Astrocyte (in vitro differentiated cells and primary cell): ENCODE data around the gene KCTD19. TPM values are rescaled to one million over a fixed set of nuclear protein-coding genes. Genes with fewer than 3 reads are reported as not detected.

Experiments used
- DNase-seq: peaks from one replicate; pipeline ENCODE4 v3.0.0-alpha.2; 2010; ENCODE audit warnings: low read depth
- FAIRE-seq: peaks from 2 replicates; lab custom pipeline; 2011; peaks lifted over from hg19 to GRCh38; lab: Jason Lieb, UNC
- H2AFZ ChIP-seq: 2 replicates; pipeline ENCODE4 v1.6.0; 2012; ENCODE audit warnings: low read depth, low read length, inconsistent platforms
- H3K27ac ChIP-seq: 2 replicates; pipeline ENCODE4 v1.5.1; 2011; ENCODE audit warnings: low read depth, low read length, inconsistent platforms
- H3K27me3 ChIP-seq: 2 replicates; pipeline ENCODE4 v1.6.0; 2011; ENCODE audit warnings: low read length, inconsistent platforms; ENCODE audit not compliant: insufficient read depth
- H3K36me3 ChIP-seq: 2 replicates; pipeline ENCODE4 v1.5.1; 2011; ENCODE audit warnings: low read length, inconsistent platforms; ENCODE audit not compliant: insufficient read depth
- H3K4me1 ChIP-seq: 2 replicates; pipeline ENCODE4 v1.5.1; 2011; ENCODE audit warnings: low read length, inconsistent platforms; ENCODE audit not compliant: insufficient read depth
- H3K4me2 ChIP-seq: 2 replicates; pipeline ENCODE4 v1.6.0; 2012; ENCODE audit warnings: low read length, inconsistent platforms
- H3K4me3 ChIP-seq: 2 replicates; pipeline ENCODE4 v1.5.1; 2011; ENCODE audit warnings: low read depth, mild to moderate bottlenecking, low read length, inconsistent platforms; ENCODE audit not compliant: insufficient read depth
- H3K79me2 ChIP-seq: 2 replicates; pipeline ENCODE4 v1.6.0; 2012; ENCODE audit warnings: mild to moderate bottlenecking, low read length, inconsistent platforms; ENCODE audit not compliant: insufficient read depth
- H3K9ac ChIP-seq: 2 replicates; pipeline ENCODE4 v1.6.0; 2012; ENCODE audit warnings: mild to moderate bottlenecking, low read length, inconsistent platforms
- H3K9me3 ChIP-seq: 2 replicates; pipeline ENCODE4 v1.5.1; 2012; ENCODE audit warnings: low read depth, mild to moderate bottlenecking, low read length, inconsistent platforms; ENCODE audit not compliant: insufficient read depth
- H4K20me1 ChIP-seq: 2 replicates; pipeline ENCODE4 v1.6.0; 2012; ENCODE audit warnings: low read length, inconsistent platforms; ENCODE audit not compliant: insufficient read depth
- H3K27ac Mint-ChIP-seq: one replicate; pipeline ENCODE4 v1.8.0; 2021; ENCODE audit warnings: mild to moderate bottlenecking, mixed read lengths; ENCODE audit not compliant: unreplicated experiment
- H3K27me3 Mint-ChIP-seq: one replicate; pipeline ENCODE4 v1.8.0; 2021; ENCODE audit warnings: low read depth, mixed read lengths; ENCODE audit not compliant: unreplicated experiment
- H3K36me3 Mint-ChIP-seq: one replicate; pipeline ENCODE4 v1.8.0; 2021; ENCODE audit warnings: low read depth, mixed read lengths; ENCODE audit not compliant: unreplicated experiment
- H3K4me1 Mint-ChIP-seq: one replicate; pipeline ENCODE4 v1.8.0; 2021; ENCODE audit warnings: low read depth, mixed read lengths; ENCODE audit not compliant: unreplicated experiment
- H3K4me3 Mint-ChIP-seq: one replicate; pipeline ENCODE4 v1.8.0; 2021; ENCODE audit warnings: mild to moderate bottlenecking, moderate library complexity, mixed read lengths; ENCODE audit not compliant: unreplicated experiment
- H3K9me3 Mint-ChIP-seq: one replicate; pipeline ENCODE4 v1.8.0; 2021; ENCODE audit warnings: mild to moderate bottlenecking, mixed read lengths; ENCODE audit not compliant: unreplicated experiment
- CTCF ChIP-seq: IDR thresholded peaks from 2 replicates; pipeline ENCODE4 v1.5.1; 2011; ENCODE audit warnings: low read depth, mild to moderate bottlenecking, inconsistent platforms, low read length, moderate library complexity; ENCODE audit not compliant: insufficient read depth
- EZH2 ChIP-seq: IDR thresholded peaks from 2 replicates; pipeline ENCODE4 v1.6.1; 2012; ENCODE audit warnings: mild to moderate bottlenecking, low read length, inconsistent platforms; ENCODE audit not compliant: insufficient read depth
- total RNA-seq: library from RNA; stranded (reverse); gene quantifications from 2 replicates; pipeline ENCODE4 v1.2.1, GENCODE V29; 2021

KCTD19 gene
- total RNA-seq, 1 donor from 2014 or later = not detected

- Histone ChIP-seq H3K9me3 (no peaks in the 10 kb centered on the region), H4K20me1 (no peaks in the 10 kb centered on the region), H3K4me1 (no peaks in the 10 kb centered on the region), H3K79me2 (no peaks in the 10 kb centered on the region), H3K36me3 (no peaks in the 10 kb centered on the region), H3K9ac (no peak overlapping the region), H3K27me3 (no peaks in the 10 kb centered on the region), H3K27ac (no peak overlapping the region), H2AFZ (no peak overlapping the region), H3K4me2 (no peak overlapping the region), H3K4me3 (no peak overlapping the region)
- Mint-ChIP-seq H3K9me3 (peaks cover 4% of the 10 kb centered on the region), H3K36me3 (peaks cover 8% of the 10 kb centered on the region), H3K27me3 (peaks cover 30% of the 10 kb centered on the region), H3K4me1 (peaks cover 2% of the 10 kb centered on the region), H3K4me3 (no peak overlapping the region), H3K27ac (no peak overlapping the region)
- DNase-seq = no peak
- no peak for FAIRE-seq
- TF ChIP-seq CTCF (no peak), EZH2 (no peak)
Measured at GRCh38 chr16:67257486-67258160, 68.9 kb downstream of the KCTD19 start.

GRCh38 chr16:67256701-67257230 lies 69.8 kb downstream of the KCTD19 start:
- Histone ChIP-seq H3K9ac (no peak overlapping the region), H3K9me3 (no peaks in the 10 kb centered on the region), H4K20me1 (no peaks in the 10 kb centered on the region), H3K4me3 (no peak overlapping the region), H3K4me1 (no peaks in the 10 kb centered on the region), H3K79me2 (no peaks in the 10 kb centered on the region), H3K36me3 (no peaks in the 10 kb centered on the region), H3K27me3 (no peaks in the 10 kb centered on the region), H2AFZ (no peak overlapping the region), H3K4me2 (no peak overlapping the region), H3K27ac (no peak overlapping the region)
- DNase-seq = no peak
- peaks cover 26% of the 10 kb centered on the region for H3K27me3 Mint-ChIP-seq
- peaks cover 5% of the 10 kb centered on the region for H3K36me3 Mint-ChIP-seq
- H3K4me3 Mint-ChIP-seq = no peak overlapping the region
- H3K4me1 Mint-ChIP-seq = peaks cover 2% of the 10 kb centered on the region
- FAIRE-seq = no peak
- H3K27ac Mint-ChIP-seq = no peak overlapping the region
- peaks cover 2% of the 10 kb centered on the region for H3K9me3 Mint-ChIP-seq
- TF ChIP-seq CTCF (no peak), EZH2 (no peak)

GRCh38 chr16:67255553-67256221 lies 70.9 kb downstream of the KCTD19 start:
- H3K4me2 ChIP-seq = no peak overlapping the region
- peaks cover 2% of the 10 kb centered on the region for H3K9me3 Mint-ChIP-seq

More at GRCh38 chr16:67255553-67256221, 70.9 kb downstream of the KCTD19 start:
- TF ChIP-seq EZH2 (no peak), CTCF (no peak)
- peaks cover 30% of the 10 kb centered on the region for H3K27me3 Mint-ChIP-seq
- Histone ChIP-seq H3K36me3 (no peaks in the 10 kb centered on the region), H3K9me3 (no peaks in the 10 kb centered on the region), H3K9ac (no peak overlapping the region), H3K4me1 (no peaks in the 10 kb centered on the region), H3K79me2 (no peaks in the 10 kb centered on the region), H4K20me1 (no peaks in the 10 kb centered on the region), H3K27me3 (no peaks in the 10 kb centered on the region), H3K4me3 (no peak overlapping the region), H3K27ac (no peak overlapping the region), H2AFZ (no peak overlapping the region)
- FAIRE-seq = no peak
- peaks cover 5% of the 10 kb centered on the region for H3K36me3 Mint-ChIP-seq
- no peak for DNase-seq
- H3K27ac Mint-ChIP-seq = no peak overlapping the region
- H3K4me1 Mint-ChIP-seq = no peaks in the 10 kb centered on the region
- no peak overlapping the region for H3K4me3 Mint-ChIP-seq
